NT2/D1 (cell line): Measurements from ENCODE around the gene UBR4.

Experiments
- YY1 ChIP-seq: IDR thresholded peaks from 2 replicates; pipeline ENCODE4 v1.6.1; 2011; ENCODE audit not compliant: insufficient read length, insufficient read depth
- ZNF274 ChIP-seq: IDR thresholded peaks from 2 replicates; pipeline ENCODE4 v1.6.1; 2011; ENCODE audit warnings: mild to moderate bottlenecking, low read depth, low read length

DNA sequence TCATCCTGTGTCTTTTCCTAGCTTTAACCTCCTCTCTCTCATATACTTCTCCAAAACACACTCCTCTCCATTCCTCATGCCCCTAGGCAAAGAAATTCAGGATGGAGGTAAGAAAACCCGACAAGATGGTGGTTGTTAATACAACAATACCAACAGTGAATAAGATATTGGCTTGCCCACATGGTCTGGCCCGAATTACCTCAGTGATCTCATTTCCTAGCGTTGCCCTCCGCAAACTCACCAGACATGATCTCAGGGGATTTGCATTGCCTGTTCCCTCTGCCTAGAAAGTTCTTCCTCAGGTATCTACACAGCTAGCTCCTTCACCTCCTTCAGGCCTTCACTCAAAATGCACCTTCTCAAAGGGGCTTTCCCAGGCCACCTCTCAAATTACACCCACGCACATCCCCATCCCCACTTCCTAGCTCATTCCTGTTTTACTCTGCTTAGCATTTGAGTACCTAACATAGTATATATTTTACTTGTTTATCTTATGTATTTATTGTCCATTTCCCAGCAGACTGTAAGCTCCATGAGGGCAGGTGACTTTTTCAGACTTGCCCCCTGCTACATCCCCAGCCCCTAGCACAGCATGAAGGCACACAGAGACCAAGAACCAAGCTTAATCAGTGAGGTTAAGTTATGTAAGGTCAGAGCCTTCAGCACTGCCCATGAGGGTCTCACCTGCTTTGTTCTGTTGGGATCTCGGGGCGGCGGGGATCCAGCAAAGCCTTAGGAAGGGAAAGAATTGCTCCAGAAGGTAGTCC is 10.2 kb upstream of the UBR4 start:
- TF ChIP-seq ZNF274, result no peak
- TF ChIP-seq YY1, result no peak
